PC-9 (cell line): ENCODE results near the gene CYP3A7. TPM values are rescaled to one million over a fixed set of nuclear protein-coding genes. Genes with fewer than 3 reads are reported as not detected.
"Not testable (repeated sequence)": the region's sequence is repeated elsewhere in the genome, so short reads cannot be mapped to it uniquely, and the experiment has no call there.

Experiments
- BruUV-seq: library from RNA; stranded (reverse); fragments of 400-500 nt; replicated peaks from 2 replicates; lab custom pipeline; 2021; lab: Mats Ljungman, UMichigan
- CTCF ChIA-PET: fragments of 300-600 bp; sonication (Branson Sonifier 250); formaldehyde crosslinking; loops from one replicate; lab custom pipeline; 2022; ENCODE audit warnings: antibody characterized with exemption; lab: Charles Lee
- POLR2A ChIA-PET: fragments of 300-600 bp; sonication (Branson Sonifier 250); formaldehyde crosslinking; loops from one replicate; lab custom pipeline; 2022; ENCODE audit warnings: antibody characterized with exemption; ENCODE audit not compliant: unreplicated experiment; lab: Charles Lee
- DNase-seq, 2 experiments: peaks; one replicate each; pipeline versions ENCODE4 v3.0.0 to v3.0.0-alpha.2; 2015 to 2022; ENCODE audit warnings: mixed read lengths in 1 of 2
- H2AFZ ChIP-seq: fragments of 200-600 bp; sonication (generic); 2 replicates; pipeline ENCODE4 v1.8.1; 2017; ENCODE audit warnings: antibody characterized with exemption
- H3F3A ChIP-seq: fragments of 200-600 bp; sonication (generic); 2 replicates; pipeline ENCODE4 v1.8.1; 2017; ENCODE audit warnings: antibody characterized with exemption, mild to moderate bottlenecking, low read depth; ENCODE audit not compliant: insufficient read depth
- H3K27ac ChIP-seq: fragments of 200-600 bp; sonication (generic); 2 replicates; pipeline ENCODE4 v1.6.1; 2016; ENCODE audit warnings: mixed run types
- H3K27me3 ChIP-seq: fragments of 200-600 bp; sonication (generic); 2 replicates; pipeline ENCODE4 v1.6.1; 2016; ENCODE audit warnings: low read depth, mixed run types; ENCODE audit not compliant: insufficient read depth
- H3K36me3 ChIP-seq: fragments of 200-600 bp; sonication (generic); 2 replicates; pipeline ENCODE4 v1.6.1; 2016; ENCODE audit warnings: low read depth, mixed run types
- H3K4me1 ChIP-seq: fragments of 200-600 bp; sonication (generic); replicated peaks from 2 replicates; pipeline ENCODE4 v1.6.1; 2016; ENCODE audit warnings: mixed run types; ENCODE audit not compliant: insufficient read depth
- H3K4me2 ChIP-seq: fragments of 200-600 bp; sonication (generic); 2 replicates; pipeline ENCODE4 v1.6.1; 2017; ENCODE audit warnings: mixed run types
- H3K4me3 ChIP-seq: fragments of 200-600 bp; sonication (generic); 2 replicates; pipeline ENCODE4 v1.6.1; 2016; ENCODE audit warnings: mixed run types
- H3K79me2 ChIP-seq: fragments of 200-600 bp; sonication (generic); 2 replicates; pipeline ENCODE4 v1.6.1; 2017; ENCODE audit warnings: low read depth, mixed run types
- H3K9me2 ChIP-seq: fragments of 200-600 bp; sonication (generic); 2 replicates; pipeline ENCODE4 v1.8.1; 2017; ENCODE audit warnings: mild to moderate bottlenecking; ENCODE audit not compliant: insufficient read depth
- H3K9me3 ChIP-seq: fragments of 200-600 bp; sonication (generic); 2 replicates; pipeline ENCODE4 v1.8.1; 2016; ENCODE audit warnings: low read depth; ENCODE audit not compliant: insufficient read depth
- H4K20me1 ChIP-seq: fragments of 200-600 bp; sonication (generic); 2 replicates; pipeline ENCODE4 v1.8.1; 2017; ENCODE audit not compliant: insufficient read depth
- EZH2 ChIP-seq: fragments of 200-600 bp; sonication (generic); IDR thresholded peaks from 2 replicates; pipeline ENCODE4 v1.8.0; 2017; ENCODE audit warnings: antibody characterized with exemption, low read depth
- intact Hi-C: fragments of 100-400 bp; cut with micrococcal nuclease; formaldehyde crosslinking; loops from one replicate; pipeline ENCODE4 v1.10.0; 2022; ENCODE audit not compliant: unreplicated experiment
- total RNA-seq: library from RNA; stranded (reverse); gene quantifications from 2 replicates; pipeline ENCODE4 v1.2.3, GENCODE V29; 2021
- TF ChIP-seq, protein P1 (sequence below): fragments of 200-600 bp; sonication (generic); conservative IDR thresholded peaks from 2 replicates; pipeline ENCODE4 v1.6.1; 2017; ENCODE audit warnings: mixed run types, antibody characterized with exemption, mild to moderate bottlenecking, moderate library complexity

Gene CYP3A7
- total RNA-seq, 1 experiment from 2014 or later, result not detected

DNA sequence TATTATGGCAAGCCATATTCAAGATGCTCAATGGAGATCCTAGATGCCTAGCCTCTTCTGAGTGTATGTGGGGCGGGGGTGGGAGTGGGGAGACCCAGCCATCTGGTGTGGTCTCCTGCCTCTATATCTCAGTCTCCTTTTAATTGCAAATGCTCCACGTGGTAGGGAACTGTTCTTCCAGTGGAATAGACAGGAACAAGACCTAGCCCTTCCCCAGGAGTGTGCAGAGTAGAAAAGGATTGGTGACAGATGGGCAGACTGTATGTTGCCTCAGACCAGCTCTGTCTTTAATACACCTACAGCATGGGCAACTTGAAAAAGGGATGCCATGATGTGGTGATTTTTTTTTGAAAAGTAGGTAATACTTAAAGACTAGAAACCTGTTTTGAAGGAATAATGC lies 67.8 kb downstream of the CYP3A7 start:
- no peak for TF ChIP-seq EZH2
- TF ChIP-seq, protein P1, sequence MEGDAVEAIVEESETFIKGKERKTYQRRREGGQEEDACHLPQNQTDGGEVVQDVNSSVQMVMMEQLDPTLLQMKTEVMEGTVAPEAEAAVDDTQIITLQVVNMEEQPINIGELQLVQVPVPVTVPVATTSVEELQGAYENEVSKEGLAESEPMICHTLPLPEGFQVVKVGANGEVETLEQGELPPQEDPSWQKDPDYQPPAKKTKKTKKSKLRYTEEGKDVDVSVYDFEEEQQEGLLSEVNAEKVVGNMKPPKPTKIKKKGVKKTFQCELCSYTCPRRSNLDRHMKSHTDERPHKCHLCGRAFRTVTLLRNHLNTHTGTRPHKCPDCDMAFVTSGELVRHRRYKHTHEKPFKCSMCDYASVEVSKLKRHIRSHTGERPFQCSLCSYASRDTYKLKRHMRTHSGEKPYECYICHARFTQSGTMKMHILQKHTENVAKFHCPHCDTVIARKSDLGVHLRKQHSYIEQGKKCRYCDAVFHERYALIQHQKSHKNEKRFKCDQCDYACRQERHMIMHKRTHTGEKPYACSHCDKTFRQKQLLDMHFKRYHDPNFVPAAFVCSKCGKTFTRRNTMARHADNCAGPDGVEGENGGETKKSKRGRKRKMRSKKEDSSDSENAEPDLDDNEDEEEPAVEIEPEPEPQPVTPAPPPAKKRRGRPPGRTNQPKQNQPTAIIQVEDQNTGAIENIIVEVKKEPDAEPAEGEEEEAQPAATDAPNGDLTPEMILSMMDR, result no peak
- Histone ChIP-seq H4K20me1 (no peaks in the 10 kb centered on the region), H3K79me2 (no peaks in the 10 kb centered on the region), H3K9me2 (no peaks in the 10 kb centered on the region), H3K36me3 (no peaks in the 10 kb centered on the region), H3K9me3 (no peaks in the 10 kb centered on the region), H2AFZ (no peak overlapping the region), H3K27ac (no peak overlapping the region), H3F3A (no peaks in the 10 kb centered on the region; the same call in 1 of the 2 replicates), H3K4me2 (no peak overlapping the region), H3K4me3 (no peak overlapping the region), H3K4me1 (no peaks in the 10 kb centered on the region), H3K27me3 (no peaks in the 10 kb centered on the region)
- BruUV-seq, result no TSS peak
- intact Hi-C loops, result no loop called here
- POLR2A ChIA-PET, result no interaction called here
- CTCF ChIA-PET, result no interaction called here
- no peak for DNase-seq

DNA sequence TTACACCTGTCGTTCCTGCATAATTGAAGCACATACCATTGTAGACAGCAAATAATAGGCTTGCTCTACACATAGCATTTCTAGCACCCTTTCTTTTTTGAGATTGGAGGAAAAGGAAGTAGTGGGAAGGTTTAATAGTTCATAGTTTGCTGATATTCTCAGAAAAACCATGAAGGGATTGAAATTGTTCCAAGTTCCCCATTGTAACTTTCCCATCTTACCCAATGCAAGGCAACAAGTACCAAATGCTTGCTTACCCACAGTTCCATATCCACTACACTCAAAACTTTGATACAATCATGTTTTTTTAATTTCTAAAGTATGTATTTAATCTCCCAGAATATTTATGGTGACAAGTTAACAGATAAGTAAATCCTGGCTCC lies 69.0 kb downstream of the CYP3A7 start:
- DNase-seq, result no peak
- Histone ChIP-seq H3K27me3 (no peaks in the 10 kb centered on the region), H3K4me3 (no peak overlapping the region), H3K9me2 (no peaks in the 10 kb centered on the region), H3K9me3 (no peaks in the 10 kb centered on the region), H3F3A (no peaks in the 10 kb centered on the region; the same call in 1 of the 2 replicates), H3K36me3 (no peaks in the 10 kb centered on the region), H3K79me2 (no peaks in the 10 kb centered on the region), H2AFZ (no peak overlapping the region), H3K4me1 (no peaks in the 10 kb centered on the region), H4K20me1 (no peaks in the 10 kb centered on the region), H3K4me2 (no peak overlapping the region), H3K27ac (no peak overlapping the region)
- ChIA-PET POLR2A (no interaction called here), CTCF (no interaction called here)
- BruUV-seq, result no TSS peak
- intact Hi-C loops, result no loop called here
- no peak for TF ChIP-seq EZH2
- TF ChIP-seq, protein P1, result no peak

DNA sequence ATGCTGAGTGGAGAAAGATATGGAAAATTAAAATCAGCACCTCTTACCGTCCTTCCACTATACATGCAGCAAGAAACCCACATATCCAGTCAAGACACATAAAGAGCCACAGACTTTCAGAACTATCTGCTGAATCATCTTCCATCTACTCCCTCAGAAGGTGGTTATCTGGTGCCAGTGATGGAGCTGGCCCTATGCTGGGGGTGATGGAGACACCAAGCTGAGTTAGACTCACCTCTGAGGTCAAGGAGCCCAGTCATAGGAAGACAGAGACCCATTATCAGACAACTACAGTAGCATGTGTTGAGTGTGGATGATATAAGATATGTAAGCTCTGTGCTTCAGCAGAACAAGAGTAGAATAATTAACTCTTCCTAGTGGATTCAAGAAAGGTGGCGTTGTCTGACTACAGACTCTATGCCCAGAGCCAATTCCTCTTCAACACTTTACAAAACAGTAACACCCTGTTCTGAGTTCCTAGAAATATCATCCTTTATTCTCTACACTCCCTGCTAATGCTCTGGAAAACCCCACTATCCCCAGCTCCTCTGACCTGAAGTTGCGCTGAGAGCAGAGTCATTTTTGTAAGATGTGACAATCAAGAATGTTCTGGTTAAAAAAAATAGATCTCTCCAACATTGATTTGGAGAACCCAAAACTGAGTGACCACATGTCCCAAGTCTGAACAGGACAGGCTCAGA lies 69.5 kb downstream of the CYP3A7 start:
- intact Hi-C loops, result no loop called here
- H3K79me2 ChIP-seq, result no peaks in the 10 kb centered on the region
- H3K4me3 ChIP-seq, result no peak overlapping the region
- TF ChIP-seq, protein P1, result no peak
- TF ChIP-seq EZH2, result no peak
- H3K27me3 ChIP-seq, result no peaks in the 10 kb centered on the region
- no peak for DNase-seq
- POLR2A ChIA-PET, result no interaction called here
- no peak overlapping the region for H3K27ac ChIP-seq
- no peaks in the 10 kb centered on the region; the same call in 1 of the 2 replicates for H3F3A ChIP-seq
- no peak overlapping the region for H2AFZ ChIP-seq
- BruUV-seq, result no TSS peak
- H3K4me2 ChIP-seq, result no peak overlapping the region
- H3K9me3 ChIP-seq, result no peaks in the 10 kb centered on the region
- H3K4me1 ChIP-seq, result no peaks in the 10 kb centered on the region
- no peaks in the 10 kb centered on the region for H3K9me2 ChIP-seq
- no peaks in the 10 kb centered on the region for H4K20me1 ChIP-seq
- H3K36me3 ChIP-seq, result no peaks in the 10 kb centered on the region
- CTCF ChIA-PET, result no interaction called here

DNA sequence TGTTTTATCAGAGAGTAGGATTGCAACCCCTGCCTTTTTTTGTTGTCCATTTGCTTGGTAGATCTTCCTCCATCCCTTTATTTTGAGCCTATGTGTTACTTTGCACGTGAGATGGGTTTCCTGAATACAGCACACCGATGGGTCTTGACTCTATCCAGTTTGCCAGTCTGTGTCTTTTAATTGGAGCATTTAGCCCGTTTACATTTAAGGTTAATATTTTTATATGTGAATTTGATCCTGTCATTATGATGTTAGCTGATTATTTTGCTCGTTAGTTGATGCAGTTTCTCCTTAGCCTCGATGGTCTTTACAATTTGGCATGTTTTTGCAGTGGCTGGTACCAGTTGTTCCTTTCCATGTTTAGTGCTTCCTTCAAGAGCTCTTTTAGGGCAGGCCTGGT lies 77.1 kb downstream of the CYP3A7 start:
- BruUV-seq, H4K20me1 ChIP-seq, H3K4me2 ChIP-seq, H3K79me2 ChIP-seq, POLR2A ChIA-PET, H3K4me1 ChIP-seq, CTCF ChIA-PET, intact Hi-C loops, H3K9me3 ChIP-seq, H2AFZ ChIP-seq, H3F3A ChIP-seq, DNase-seq, H3K9me2 ChIP-seq, H3K27me3 ChIP-seq, H3K27ac ChIP-seq, H3K36me3 ChIP-seq, H3K4me3 ChIP-seq: not testable (repeated sequence)
